K562 (cell line): Measurements from ENCODE around the gene PNMA8C. TPM values are rescaled to one million over a fixed set of nuclear protein-coding genes. Genes with fewer than 3 reads are reported as not detected.
A peak's percentile ranks its signal among the peaks of the same experiment; 100 is the strongest.
"Not testable (repeated sequence)": the region's sequence is repeated elsewhere in the genome, so short reads cannot be mapped to it uniquely, and the experiment has no call there.

Experiments used
- ATAC-seq: fragments of 200-7000 bp; cut with Tn5 transposase; 3 replicates; pipeline ENCODE4 v1.9.1; 2020; ENCODE audit warnings: moderate library complexity
- BruUV-seq: library from RNA; stranded (reverse); fragments of 400-500 nt; replicated peaks from 2 replicates; lab custom pipeline; 2021; lab: Mats Ljungman, UMichigan
- CTCF ChIA-PET: fragments of 300-600 bp; formaldehyde crosslinking; extraction: SDS; loops from one replicate; lab custom pipeline; 2021; ENCODE audit warnings: low intra/inter-chr PET ratio; lab: Yijun Ruan, JAX
- POLR2A ChIA-PET: fragments of 300-600, 350-650 bp; sonication (Branson Sonifier 250); formaldehyde crosslinking; extraction: SDS; loops from one replicate; lab custom pipeline; 2021; ENCODE audit warnings: antibody characterized with exemption, inconsistent platforms; lab: Yijun Ruan, JAX
- DNase-seq, 4 experiments: peaks; one replicate each; pipeline versions ENCODE4 v3.0.0 to v3.0.0-alpha.2; 2011 to 2018; ENCODE audit warnings: low spot score in 3 of 4, mixed read lengths in 3 of 4; ENCODE audit errors: extremely low read depth in 1 of 4
- FAIRE-seq: peaks from 2 replicates; lab custom pipeline; 2011; peaks lifted over from hg19 to GRCh38; lab: Jason Lieb, UNC
- H2AFZ ChIP-seq: 2 replicates; pipeline ENCODE4 v1.6.0; 2011; ENCODE audit warnings: low read depth, low read length, control low read depth, inconsistent platforms
- H3K27ac ChIP-seq: fragments of 200-600 bp; 3 replicates; pipeline ENCODE4 v1.8.0; 2011; ENCODE audit warnings: low read depth, mild to moderate bottlenecking, control low read depth, inconsistent platforms, low read length, moderate library complexity, mixed read lengths; ENCODE audit errors: extremely low read depth
- H3K27me3 ChIP-seq, 2 experiments: fragments of 300-600 bp in 1 of 2; 2 replicates in 1 of 2; 3 replicates in 1 of 2; pipeline versions ENCODE4 v1.6.0 to v1.8.0; 2011; ENCODE audit warnings: inconsistent platforms in 2 of 2, low read length in 2 of 2, mild to moderate bottlenecking in 1 of 2, mixed read lengths in 1 of 2, moderate library complexity in 1 of 2; ENCODE audit not compliant: control insufficient read depth in 2 of 2, insufficient read depth in 2 of 2
- H3K36me3 ChIP-seq: fragments of 300-600 bp; 3 replicates; pipeline ENCODE4 v1.8.0; 2011; ENCODE audit warnings: mild to moderate bottlenecking, low read length, inconsistent platforms; ENCODE audit not compliant: control insufficient read depth, insufficient read depth
- H3K4me1 ChIP-seq, 2 experiments: fragments of 200-600 bp in 1 of 2; replicated peaks in 1 of 2; 2 replicates in 1 of 2; 3 replicates in 1 of 2; pipeline versions ENCODE4 v1.5.1 to v1.8.0; 2011; ENCODE audit warnings: inconsistent platforms in 2 of 2, low read length in 2 of 2, mild to moderate bottlenecking in 1 of 2, mixed read lengths in 1 of 2, moderate library complexity in 1 of 2; ENCODE audit not compliant: control insufficient read depth in 2 of 2, insufficient read depth in 2 of 2
- H3K4me2 ChIP-seq: 2 replicates; pipeline ENCODE4 v1.6.1; 2011; ENCODE audit warnings: low read length, control low read depth, inconsistent platforms, mixed read lengths; ENCODE audit not compliant: insufficient read depth
- H3K4me3 ChIP-seq: fragments of 200-600 bp; sonication (generic), shearing (Covaris generic); 2 replicates; pipeline ENCODE4 v1.5.1; 2016; ENCODE audit warnings: control low read depth, inconsistent platforms
- H3K79me2 ChIP-seq: fragments of 200-600 bp; 3 replicates; pipeline ENCODE4 v1.8.0; 2011; ENCODE audit warnings: low read length, inconsistent platforms; ENCODE audit not compliant: control insufficient read depth, insufficient read depth
- H3K9ac ChIP-seq, 2 experiments: 2 replicates each; pipeline versions ENCODE4 v1.6.0 to v1.6.1; 2011; ENCODE audit warnings: low read depth in 2 of 2, low read length in 2 of 2, control low read depth in 1 of 2, inconsistent platforms in 1 of 2, mild to moderate bottlenecking in 1 of 2, mixed read lengths in 1 of 2; ENCODE audit not compliant: insufficient read depth in 1 of 2
- H3K9me1 ChIP-seq: one replicate; pipeline ENCODE4 v1.6.0; 2011; ENCODE audit warnings: inconsistent platforms, mild to moderate bottlenecking, low read length, moderate library complexity; ENCODE audit not compliant: control insufficient read depth, insufficient read depth
- H3K9me3 ChIP-seq: replicated peaks from 2 replicates; pipeline ENCODE4 v1.5.1; 2011; ENCODE audit warnings: low read depth, low read length, inconsistent platforms; ENCODE audit not compliant: control insufficient read depth, insufficient read depth
- H4K20me1 ChIP-seq: replicated peaks from 2 replicates; pipeline ENCODE4 v1.6.1; 2011; ENCODE audit warnings: low read length, inconsistent platforms, mixed read lengths; ENCODE audit not compliant: control insufficient read depth, insufficient read depth
- BCOR ChIP-seq: fragments of 450-650 bp; IDR thresholded peaks from 2 replicates; pipeline ENCODE4 v1.6.1; 2016
- KDM1A ChIP-seq, 2 experiments: fragments of 450-650 bp; IDR thresholded peaks; 2 replicates each; pipeline ENCODE4 v1.6.1; 2016; ENCODE audit warnings: mild to moderate bottlenecking in 2 of 2
- RBM25 ChIP-seq: fragments of 200-400 bp; formaldehyde crosslinking; IDR thresholded peaks from 2 replicates; pipeline ENCODE4 v1.6.1; 2018; ENCODE audit warnings: low read length, low read depth, moderate library complexity; ENCODE audit not compliant: severe bottlenecking
- ZFP36 ChIP-seq: fragments of 150-350 bp; IDR thresholded peaks from 2 replicates; pipeline ENCODE4 v1.6.1; 2018; ENCODE audit warnings: low read length, low read depth; ENCODE audit not compliant: partially characterized antibody
- ZNF121 ChIP-seq: sonication (generic); formaldehyde crosslinking; conservative IDR thresholded peaks from 2 replicates; pipeline ENCODE4 v1.8.0; 2022; ENCODE audit warnings: missing genetic modification reagents
- WGBS: fragments of 100-300 bp; shearing (Covaris generic); methylation state at CpG from one replicate; pipeline ENCODE4 v1.1.6; 2016; ENCODE audit warnings: low coverage, mixed read lengths; ENCODE audit not compliant: insufficient coverage; ENCODE audit errors: missing lambda C conversion rate; 5-methylcytosine and 5-hydroxymethylcytosine counted together
- in situ Hi-C: fragments of 300-500 bp; cut with MboI; formaldehyde crosslinking; loops from 4 replicates; pipeline ENCODE4 v1.15.0; 2018; ENCODE audit warnings: inconsistent platforms, mixed read lengths
- intact Hi-C: fragments of 100-400 bp; cut with micrococcal nuclease; formaldehyde crosslinking; loops from 2 replicates; pipeline ENCODE4 v1.14.2; 2022
- polyA plus RNA-seq, 8 experiments: library from polyadenylated mRNA; depleted of rRNA in 4 of 8; stranded (reverse) in 5 of 8; unstranded in 3 of 8; fragments of >200 nt; fragmentation: Nextera tagmentation in 2 of 8; fragmentation: Illumina TruSeq in 1 of 8; extraction: Ambion mirVana in 2 of 8; extraction: Trizol in 1 of 8; gene quantifications; 2 replicates each; pipeline versions ENCODE4 v1.2.1 to v1.2.3, GENCODE V29; 2011 to 2014; ENCODE audit warnings: inconsistent platforms in 1 of 8, missing spikeins in 1 of 8
- total RNA-seq, 7 experiments: library from RNA; depleted of rRNA in 6 of 7; stranded (reverse); fragments of >200 nt in 6 of 7; fragmentation: Illumina TruSeq in 2 of 7; extraction: Trizol in 2 of 7; gene quantifications; 2 replicates each; pipeline versions ENCODE4 v1.2.1 to v1.2.3, GENCODE V29; 2011 to 2021; ENCODE audit warnings: low replicate concordance in 1 of 7
- TF ChIP-seq, protein P1 (sequence below): fragments of 250-450 bp; sonication (Bioruptor Pico); IDR thresholded peaks from 2 replicates; pipeline ENCODE4 v1.4.0; 2020

The PNMA8C gene
- total and polyA plus RNA-seq, 9 of the 15 experiments (the other 6 are each of a cell fraction or from before 2014, with no cell fraction given) = 0.04 to 0.05 (median 0.05) TPM; not detected in 6

- TF ChIP-seq, protein P1, sequence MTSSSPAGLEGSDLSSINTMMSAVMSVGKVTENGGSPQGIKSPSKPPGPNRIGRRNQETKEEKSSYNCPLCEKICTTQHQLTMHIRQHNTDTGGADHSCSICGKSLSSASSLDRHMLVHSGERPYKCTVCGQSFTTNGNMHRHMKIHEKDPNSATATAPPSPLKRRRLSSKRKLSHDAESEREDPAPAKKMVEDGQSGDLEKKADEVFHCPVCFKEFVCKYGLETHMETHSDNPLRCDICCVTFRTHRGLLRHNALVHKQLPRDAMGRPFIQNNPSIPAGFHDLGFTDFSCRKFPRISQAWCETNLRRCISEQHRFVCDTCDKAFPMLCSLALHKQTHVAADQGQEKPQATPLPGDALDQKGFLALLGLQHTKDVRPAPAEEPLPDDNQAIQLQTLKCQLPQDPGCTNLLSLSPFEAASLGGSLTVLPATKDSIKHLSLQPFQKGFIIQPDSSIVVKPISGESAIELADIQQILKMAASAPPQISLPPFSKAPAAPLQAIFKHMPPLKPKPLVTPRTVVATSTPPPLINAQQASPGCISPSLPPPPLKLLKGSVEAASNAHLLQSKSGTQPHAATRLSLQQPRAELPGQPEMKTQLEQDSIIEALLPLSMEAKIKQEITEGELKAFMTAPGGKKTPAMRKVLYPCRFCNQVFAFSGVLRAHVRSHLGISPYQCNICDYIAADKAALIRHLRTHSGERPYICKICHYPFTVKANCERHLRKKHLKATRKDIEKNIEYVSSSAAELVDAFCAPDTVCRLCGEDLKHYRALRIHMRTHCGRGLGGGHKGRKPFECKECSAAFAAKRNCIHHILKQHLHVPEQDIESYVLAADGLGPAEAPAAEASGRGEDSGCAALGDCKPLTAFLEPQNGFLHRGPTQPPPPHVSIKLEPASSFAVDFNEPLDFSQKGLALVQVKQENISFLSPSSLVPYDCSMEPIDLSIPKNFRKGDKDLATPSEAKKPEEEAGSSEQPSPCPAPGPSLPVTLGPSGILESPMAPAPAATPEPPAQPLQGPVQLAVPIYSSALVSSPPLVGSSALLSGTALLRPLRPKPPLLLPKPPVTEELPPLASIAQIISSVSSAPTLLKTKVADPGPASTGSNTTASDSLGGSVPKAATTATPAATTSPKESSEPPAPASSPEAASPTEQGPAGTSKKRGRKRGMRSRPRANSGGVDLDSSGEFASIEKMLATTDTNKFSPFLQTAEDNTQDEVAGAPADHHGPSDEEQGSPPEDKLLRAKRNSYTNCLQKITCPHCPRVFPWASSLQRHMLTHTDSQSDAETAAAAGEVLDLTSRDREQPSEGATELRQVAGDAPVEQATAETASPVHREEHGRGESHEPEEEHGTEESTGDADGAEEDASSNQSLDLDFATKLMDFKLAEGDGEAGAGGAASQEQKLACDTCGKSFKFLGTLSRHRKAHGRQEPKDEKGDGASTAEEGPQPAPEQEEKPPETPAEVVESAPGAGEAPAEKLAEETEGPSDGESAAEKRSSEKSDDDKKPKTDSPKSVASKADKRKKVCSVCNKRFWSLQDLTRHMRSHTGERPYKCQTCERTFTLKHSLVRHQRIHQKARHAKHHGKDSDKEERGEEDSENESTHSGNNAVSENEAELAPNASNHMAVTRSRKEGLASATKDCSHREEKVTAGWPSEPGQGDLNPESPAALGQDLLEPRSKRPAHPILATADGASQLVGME (CRISPR knock-in tag) = no peak
These were observed 13.1 kb upstream of the PNMA8C start (continued) for GRCh38 chr19:46441866-46442265.

DNA sequence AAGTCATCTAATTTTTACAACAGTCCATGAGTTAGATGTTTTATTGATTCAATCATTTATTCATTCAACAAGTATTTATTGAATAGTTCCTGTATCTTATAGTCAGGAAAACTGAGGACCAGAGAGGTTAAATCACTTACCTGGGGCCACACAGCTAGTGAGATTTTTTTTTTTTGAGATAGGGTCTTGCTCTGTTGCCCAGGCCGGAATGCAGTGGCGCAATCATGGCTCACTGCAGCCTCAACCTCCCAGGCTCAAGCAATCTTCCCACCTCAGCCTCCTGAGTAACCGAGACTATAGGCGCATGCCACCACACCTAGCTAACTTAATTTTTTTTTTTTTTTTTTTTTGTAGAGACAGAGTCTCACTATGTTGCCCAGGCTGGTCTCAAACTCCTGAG lies 7.0 kb upstream of the PNMA8C start:
- ATAC-seq, H2AFZ ChIP-seq, CTCF ChIA-PET, BruUV-seq, H3K4me2 ChIP-seq, H3K4me3 ChIP-seq, H3K36me3 ChIP-seq, FAIRE-seq, H3K9me3 ChIP-seq, H3K79me2 ChIP-seq, H4K20me1 ChIP-seq, intact Hi-C loops, H3K9me1 ChIP-seq, H3K9ac ChIP-seq, H3K4me1 ChIP-seq, DNase-seq, in situ Hi-C loops, H3K27me3 ChIP-seq, H3K27ac ChIP-seq: not testable (repeated sequence)
- WGBS = 25% methylated on average over 4 of the region's 4 CpGs
- POLR2A ChIA-PET = interaction anchor here (0.6 kb wide), 1 partner anchor 13 kb away, joined by 3 read pairs; no protein-coding TSS in a partner anchor
- TF ChIP-seq ZNF121 (CRISPR knock-in tag) = peak; percentile 61
- peak; percentile 62; the same call in 1 of the 2 replicates for TF ChIP-seq BCOR
- peak; percentile 62 for TF ChIP-seq RBM25
- 0 out of 4 replicates have a peak, but pooled peaks of 1 of the 2 experiments have one; percentile 17 for TF ChIP-seq KDM1A (IDR thresholded peaks at IDR 0.05)
- TF ChIP-seq ZFP36 = peak; percentile 36
